ENCODE measurements around the gene UBE2I.
"Not testable (repeated sequence)": the region's sequence is repeated elsewhere in the genome, so short reads cannot be mapped to it uniquely, and the experiment has no call there.

UBE2I gene

DNA sequence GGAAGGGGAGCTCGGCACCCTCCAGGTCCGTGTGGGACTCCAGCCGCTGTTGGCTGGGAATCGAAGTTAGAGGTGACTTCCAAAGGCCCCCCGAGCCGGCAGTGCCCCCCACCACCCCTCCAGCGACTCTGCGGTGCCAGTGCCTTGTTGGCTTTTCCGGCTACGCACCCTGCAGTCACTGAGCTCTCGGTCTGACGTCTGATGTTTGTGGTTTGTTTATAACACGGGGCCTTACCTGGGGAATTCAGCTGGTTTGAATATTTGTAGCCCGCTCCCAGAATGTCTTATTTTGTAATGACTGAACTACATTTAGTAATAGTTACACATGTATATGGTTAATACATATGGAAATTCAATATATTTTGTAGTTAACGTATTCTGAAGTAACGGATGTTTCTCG is 17.0 kb downstream of the UBE2I start:
- Histone ChIP-seq H3K4me3 (ENCODE audit: low read depth, low read length) (no peak overlapping the region), H3K36me3 (replicated peaks) (peaks cover 30% of the 10 kb centered on the region), H3K27me3 (replicated peaks) (peaks cover 2% of the 10 kb centered on the region), H3K27ac (no peak overlapping the region)
- in situ Hi-C loops (cut with HindIII; ENCODE audit: low pct_ligation_motif_present, low sequenced_read_pairs): no loop called here
- TF ChIP-seq, protein P1, sequence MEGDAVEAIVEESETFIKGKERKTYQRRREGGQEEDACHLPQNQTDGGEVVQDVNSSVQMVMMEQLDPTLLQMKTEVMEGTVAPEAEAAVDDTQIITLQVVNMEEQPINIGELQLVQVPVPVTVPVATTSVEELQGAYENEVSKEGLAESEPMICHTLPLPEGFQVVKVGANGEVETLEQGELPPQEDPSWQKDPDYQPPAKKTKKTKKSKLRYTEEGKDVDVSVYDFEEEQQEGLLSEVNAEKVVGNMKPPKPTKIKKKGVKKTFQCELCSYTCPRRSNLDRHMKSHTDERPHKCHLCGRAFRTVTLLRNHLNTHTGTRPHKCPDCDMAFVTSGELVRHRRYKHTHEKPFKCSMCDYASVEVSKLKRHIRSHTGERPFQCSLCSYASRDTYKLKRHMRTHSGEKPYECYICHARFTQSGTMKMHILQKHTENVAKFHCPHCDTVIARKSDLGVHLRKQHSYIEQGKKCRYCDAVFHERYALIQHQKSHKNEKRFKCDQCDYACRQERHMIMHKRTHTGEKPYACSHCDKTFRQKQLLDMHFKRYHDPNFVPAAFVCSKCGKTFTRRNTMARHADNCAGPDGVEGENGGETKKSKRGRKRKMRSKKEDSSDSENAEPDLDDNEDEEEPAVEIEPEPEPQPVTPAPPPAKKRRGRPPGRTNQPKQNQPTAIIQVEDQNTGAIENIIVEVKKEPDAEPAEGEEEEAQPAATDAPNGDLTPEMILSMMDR (IDR thresholded peaks at IDR 0.05; ENCODE audit: low read depth, low read length, missing control alignments): no peak
- no peak for DNase-seq

DNA sequence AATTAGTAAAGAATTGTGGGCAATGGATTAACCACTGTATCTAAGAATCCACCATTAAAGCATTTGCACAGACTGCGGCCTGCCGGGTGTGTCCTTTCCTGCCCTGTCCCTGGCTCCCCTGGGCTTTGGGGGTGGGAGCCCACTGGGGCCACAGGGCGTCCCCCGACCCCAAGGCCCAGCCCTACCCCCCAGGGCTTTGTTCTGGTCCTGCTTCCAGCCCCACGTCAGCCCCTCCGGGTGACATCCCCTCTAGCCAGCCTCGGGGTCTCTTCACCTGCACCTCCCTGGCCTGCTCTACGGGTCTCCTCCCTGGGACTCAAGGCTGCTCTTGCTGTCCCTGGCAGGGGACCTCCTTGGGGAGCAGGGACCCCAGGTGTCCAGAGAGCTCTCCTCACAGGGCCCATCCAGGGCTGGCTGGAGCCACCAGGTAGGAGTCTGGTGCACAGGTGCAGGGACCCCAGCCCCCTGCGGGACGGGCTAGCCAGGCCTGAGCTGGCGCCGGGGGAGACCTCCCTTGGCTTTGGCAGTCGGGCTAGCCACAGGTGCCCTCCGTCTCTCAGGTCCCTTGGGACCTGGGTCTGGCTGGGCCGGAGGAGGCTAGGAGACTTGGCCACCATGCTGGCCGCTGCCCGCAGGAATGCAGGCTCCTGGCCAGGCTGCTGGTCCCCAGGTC is 17.6 kb downstream of the UBE2I start:
- no peak for DNase-seq
- Histone ChIP-seq H3K27ac (no peak overlapping the region), H3K27me3 (replicated peaks) (peaks cover 5% of the 10 kb centered on the region), H3K4me3 (ENCODE audit: low read depth, low read length) (no peak overlapping the region), H3K36me3 (replicated peaks) (peaks cover 27% of the 10 kb centered on the region)
- TF ChIP-seq, protein P1 (IDR thresholded peaks at IDR 0.05; ENCODE audit: low read depth, low read length, missing control alignments): no peak
- in situ Hi-C loops (cut with HindIII; ENCODE audit: low pct_ligation_motif_present, low sequenced_read_pairs): no loop called here

DNA sequence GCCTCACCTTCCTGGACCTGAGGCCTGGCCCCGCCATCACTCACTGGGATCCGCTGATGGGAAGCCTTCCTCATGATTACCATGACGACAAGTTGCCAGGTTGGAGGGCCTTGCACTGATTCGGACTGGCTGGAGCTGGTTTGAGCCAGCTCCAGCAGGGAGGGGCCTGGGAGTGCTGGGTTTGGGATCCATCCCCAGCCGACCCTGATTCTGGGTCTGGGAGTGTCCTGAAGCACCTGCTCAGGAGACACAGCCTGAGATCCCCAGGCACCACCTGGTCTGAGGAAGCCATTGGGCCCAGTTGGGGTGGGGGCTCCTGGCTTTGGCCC is 18.1 kb downstream of the UBE2I start:
- in situ Hi-C loops (cut with HindIII; ENCODE audit: low pct_ligation_motif_present, low sequenced_read_pairs): no loop called here
- H3K4me3 ChIP-seq (ENCODE audit: low read depth, low read length): no peak overlapping the region
- DNase-seq: no peak
- TF ChIP-seq, protein P1 (IDR thresholded peaks at IDR 0.05; ENCODE audit: low read depth, low read length, missing control alignments): no peak
- H3K27ac ChIP-seq: no peak overlapping the region
- peaks cover 24% of the 10 kb centered on the region for H3K36me3 ChIP-seq (replicated peaks)
- peaks cover 10% of the 10 kb centered on the region for H3K27me3 ChIP-seq (replicated peaks)

DNA sequence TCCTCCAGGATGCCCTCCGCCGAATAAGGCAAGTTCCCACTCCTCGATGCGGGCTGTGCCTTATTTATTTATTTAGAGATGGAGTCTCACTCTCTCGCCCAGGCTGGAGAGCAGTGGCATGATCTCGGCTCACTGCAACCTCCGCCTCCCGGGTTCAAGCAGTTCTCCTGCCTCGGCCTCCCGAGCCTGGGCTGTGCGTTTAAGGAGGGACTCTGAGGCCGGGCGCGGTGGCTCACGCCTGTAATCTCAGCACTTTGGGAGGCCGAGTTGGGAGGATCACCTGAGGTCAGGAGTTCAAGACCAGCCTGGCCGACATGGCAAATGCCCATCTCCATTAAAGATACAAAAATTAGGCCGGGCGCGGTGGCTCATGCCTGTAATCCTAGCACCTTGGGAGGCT is 18.7 kb downstream of the UBE2I start:
- DNase-seq; in situ Hi-C loops (cut with HindIII; ENCODE audit: low pct_ligation_motif_present, low sequenced_read_pairs): not testable (repeated sequence)
- peaks cover 23% of the 10 kb centered on the region for H3K36me3 ChIP-seq (replicated peaks)

DNA sequence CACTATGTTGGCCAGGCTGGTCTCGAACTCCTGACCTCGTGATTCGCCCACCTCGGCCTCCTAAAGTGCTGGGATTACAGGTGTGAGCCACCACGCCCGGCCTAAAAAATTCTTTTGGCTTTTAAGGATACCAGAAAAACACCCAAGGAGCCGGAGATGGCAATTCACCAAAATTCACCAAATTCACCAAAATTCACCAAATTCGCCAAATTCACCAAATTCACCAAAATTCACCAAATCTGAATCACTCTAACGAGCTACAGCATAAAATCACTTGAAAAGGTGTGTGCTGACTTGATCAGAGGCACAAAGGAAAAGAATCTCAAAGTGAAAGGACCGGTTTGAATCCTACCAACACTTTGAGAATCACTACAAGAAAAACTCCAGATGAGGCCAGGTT is 19.5 kb downstream of the UBE2I start:
- Histone ChIP-seq H3K36me3 (replicated peaks) (peaks cover 16% of the 10 kb centered on the region), H3K27me3 (replicated peaks) (peaks cover 23% of the 10 kb centered on the region)
- H3K4me3 ChIP-seq (ENCODE audit: low read depth, low read length); H3K27ac ChIP-seq; in situ Hi-C loops (cut with HindIII; ENCODE audit: low pct_ligation_motif_present, low sequenced_read_pairs); DNase-seq: not testable (repeated sequence)

More for the DNA sequence above, 18.7 kb downstream of the UBE2I start:
- not testable (repeated sequence) for H3K27ac ChIP-seq; H3K4me3 ChIP-seq (ENCODE audit: low read depth, low read length)
- peaks cover 16% of the 10 kb centered on the region for H3K27me3 ChIP-seq (replicated peaks)

DNA sequence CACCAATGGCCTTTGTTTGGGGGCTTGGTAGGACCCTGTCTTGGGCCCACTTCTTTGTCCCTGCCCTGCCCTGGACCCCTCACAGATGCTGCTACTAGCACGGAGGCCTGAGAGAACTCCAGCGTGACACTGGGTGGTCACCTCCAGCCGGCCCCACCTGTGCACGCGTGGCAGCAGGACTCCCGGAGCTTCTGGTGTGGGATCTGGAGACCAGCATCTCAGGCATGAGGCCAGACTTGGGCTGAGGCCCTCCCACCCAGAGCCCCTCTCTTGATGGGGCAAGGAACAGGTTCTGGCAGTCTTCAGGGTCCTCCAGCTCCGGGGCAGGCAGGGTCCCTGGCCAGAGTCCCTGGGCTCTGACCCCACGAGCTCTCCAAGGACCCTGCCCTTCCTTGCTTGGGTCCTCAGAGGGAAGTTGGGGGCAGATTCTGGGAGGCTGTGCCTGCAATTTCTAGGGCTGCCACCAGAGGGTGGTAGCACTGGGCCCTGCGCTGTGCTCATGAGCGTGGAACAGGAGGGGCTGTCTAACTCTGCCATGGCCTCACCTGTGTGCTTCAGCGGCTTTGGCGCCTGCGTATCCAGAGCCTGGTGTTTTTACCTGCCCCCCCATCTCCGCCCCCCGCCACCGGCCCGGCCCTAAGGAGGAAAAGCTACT is 21.0 kb downstream of the UBE2I start:
- DNase-seq: no peak
- no peak overlapping the region for H3K27ac ChIP-seq
- TF ChIP-seq, protein P1 (IDR thresholded peaks at IDR 0.05; ENCODE audit: low read depth, low read length, missing control alignments): peak; percentile 72
- H3K36me3 ChIP-seq (replicated peaks): peaks cover 2% of the 10 kb centered on the region
- in situ Hi-C loops (cut with HindIII; ENCODE audit: low pct_ligation_motif_present, low sequenced_read_pairs): no loop called here
- H3K4me3 ChIP-seq (ENCODE audit: low read depth, low read length): no peak overlapping the region
- H3K27me3 ChIP-seq (replicated peaks): peaks cover 37% of the 10 kb centered on the region
